Measurements from ENCODE around the gene PDPN.
"Not testable (repeated sequence)": the region's sequence is repeated elsewhere in the genome, so short reads cannot be mapped to it uniquely, and the experiment has no call there.

PDPN gene, protein sequence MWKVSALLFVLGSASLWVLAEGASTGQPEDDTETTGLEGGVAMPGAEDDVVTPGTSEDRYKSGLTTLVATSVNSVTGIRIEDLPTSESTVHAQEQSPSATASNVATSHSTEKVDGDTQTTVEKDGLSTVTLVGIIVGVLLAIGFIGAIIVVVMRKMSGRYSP

DNA sequence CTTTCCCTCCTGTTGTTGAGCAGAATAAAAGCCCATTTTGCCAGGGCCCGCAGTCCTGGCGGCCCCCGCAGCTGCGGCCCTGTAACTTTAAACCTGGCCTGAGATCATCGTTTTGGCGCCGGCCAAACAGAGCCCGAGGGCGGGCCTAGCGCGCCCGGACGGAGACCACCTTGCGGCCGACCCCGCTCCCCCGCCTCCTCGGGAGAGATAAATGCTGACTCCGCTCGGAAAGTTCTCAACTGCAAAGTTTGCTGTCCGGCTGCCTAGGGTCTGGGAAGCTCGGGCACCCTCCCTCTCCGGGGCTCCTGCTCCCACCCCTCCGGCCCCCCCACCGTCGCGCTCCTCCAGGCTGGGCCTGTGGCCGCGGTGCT, at the start of gene PDPN:
Gene PDPN, plus strand, starts transcription at position 238 of the 371 bp plus-strand sequence. CDS start 202 bp downstream, outside the sequence.
- no peak for DNase-seq (ENCODE audit: low read depth in 2 of 2)

DNA sequence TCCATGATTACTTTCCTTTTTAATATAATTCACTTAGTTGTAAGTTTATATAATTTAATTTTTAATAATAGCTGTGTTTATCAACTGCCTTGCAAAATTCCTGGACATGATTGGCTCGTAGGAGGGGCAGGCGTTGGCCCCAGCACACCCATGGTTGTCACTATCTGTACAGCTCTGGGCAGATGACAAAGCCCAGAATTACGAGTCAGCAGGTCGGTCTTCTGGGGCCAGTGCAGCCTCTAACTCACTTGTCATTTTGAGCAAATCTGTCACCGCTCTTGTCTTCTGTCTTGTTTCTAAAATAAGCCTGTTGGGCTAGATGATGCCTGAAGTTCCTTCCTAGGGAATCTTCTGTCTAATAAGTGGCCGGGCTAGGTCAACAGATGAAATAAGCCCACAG, 48.4 kb upstream of the PDPN start:
- DNase-seq (ENCODE audit: low read depth in 2 of 2), result no peak

DNA sequence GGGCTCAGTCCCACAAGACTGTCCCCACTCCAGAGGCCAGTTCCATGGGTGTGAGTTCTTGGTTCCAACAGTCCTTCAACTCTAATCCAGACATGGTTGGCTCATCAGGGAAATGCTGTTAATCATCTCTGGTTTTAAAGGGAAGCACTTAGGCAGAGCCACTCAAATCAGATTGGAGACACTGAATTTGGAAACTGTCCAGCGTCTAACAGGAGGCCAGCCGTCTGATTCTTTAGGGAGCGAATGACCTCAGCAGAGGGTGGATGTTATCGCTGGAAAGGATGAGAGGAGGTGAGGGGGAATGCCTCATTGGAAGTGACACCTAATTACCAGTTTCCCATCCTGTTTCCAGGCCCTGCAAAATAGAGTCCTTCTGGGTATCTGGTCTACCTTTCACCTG, 47.1 kb upstream of the PDPN start:
- DNase-seq (ENCODE audit: low read depth in 2 of 2), result no peak

DNA sequence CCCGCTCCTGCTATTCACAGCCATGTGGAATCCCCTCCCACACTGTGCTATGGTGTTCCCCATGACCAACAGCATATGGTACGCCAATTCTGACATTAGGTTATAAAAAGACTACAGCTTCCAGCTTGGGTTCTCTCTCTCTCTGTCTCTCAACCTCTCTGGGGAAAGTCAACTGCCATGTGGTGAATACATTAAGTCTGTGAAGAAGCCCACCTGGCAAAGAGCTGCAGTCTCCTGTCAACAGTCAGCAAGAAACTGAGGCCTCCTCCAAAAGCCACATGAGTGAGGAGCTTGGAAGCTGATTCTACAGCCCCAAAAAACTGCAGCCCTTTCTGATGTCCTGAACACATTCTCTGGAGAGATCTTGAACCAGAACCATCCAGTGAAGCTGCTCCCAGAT, 44.8 kb upstream of the PDPN start:
- no peak for DNase-seq (ENCODE audit: low read depth in 2 of 2)

- DNase-seq (ENCODE audit: low read depth in 2 of 2), result no peak
These were observed 43.9 kb upstream of the PDPN start for GRCh38 chr1:13539683-13540082.

- DNase-seq (ENCODE audit: low read depth in 2 of 2), result no peak
These were observed 42.8 kb upstream of the PDPN start for GRCh38 chr1:13540866-13541265.

DNA sequence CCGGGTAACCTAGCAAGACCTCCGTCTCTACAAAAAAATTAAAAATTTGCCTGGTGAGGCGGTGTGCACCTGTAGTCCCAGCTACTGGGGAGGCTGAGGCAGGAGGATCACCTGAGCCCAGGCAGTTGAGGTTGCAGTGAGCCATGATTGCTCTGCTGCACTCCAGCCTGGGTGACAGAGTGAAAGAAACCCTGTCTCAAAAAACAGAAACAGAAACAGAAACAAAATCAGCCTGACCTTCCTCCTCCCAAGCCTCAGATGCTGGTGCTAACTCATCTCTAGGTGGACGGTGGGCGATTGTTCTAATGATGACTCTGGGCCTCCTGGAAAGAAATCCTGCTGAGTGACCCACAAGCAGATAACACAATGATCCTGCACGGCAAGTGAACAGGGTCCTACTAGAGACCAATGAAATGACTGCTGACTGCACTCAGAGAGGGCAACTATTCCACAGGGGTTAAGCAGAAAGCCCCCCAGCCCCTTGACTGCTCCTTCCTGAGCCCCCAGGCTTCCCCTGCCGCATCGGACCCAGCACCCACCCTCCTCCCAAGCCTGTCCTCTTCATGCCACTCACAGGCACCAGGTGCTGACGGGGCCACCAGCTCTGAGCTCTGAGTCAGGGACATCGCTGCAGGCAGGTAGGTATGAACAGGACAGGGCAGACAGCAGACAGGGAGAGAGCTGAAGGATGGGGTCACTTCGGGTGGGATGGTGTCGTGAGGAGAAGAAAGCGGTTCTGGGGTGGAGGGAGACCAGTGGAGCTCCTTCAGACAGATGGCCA, 42.0 kb upstream of the PDPN start:
- DNase-seq (ENCODE audit: low read depth in 2 of 2), result no peak

GRCh38 chr1:13543451-13544220, 40.0 kb upstream of the PDPN start:
- DNase-seq (ENCODE audit: low read depth in 2 of 2), result no peak

DNA sequence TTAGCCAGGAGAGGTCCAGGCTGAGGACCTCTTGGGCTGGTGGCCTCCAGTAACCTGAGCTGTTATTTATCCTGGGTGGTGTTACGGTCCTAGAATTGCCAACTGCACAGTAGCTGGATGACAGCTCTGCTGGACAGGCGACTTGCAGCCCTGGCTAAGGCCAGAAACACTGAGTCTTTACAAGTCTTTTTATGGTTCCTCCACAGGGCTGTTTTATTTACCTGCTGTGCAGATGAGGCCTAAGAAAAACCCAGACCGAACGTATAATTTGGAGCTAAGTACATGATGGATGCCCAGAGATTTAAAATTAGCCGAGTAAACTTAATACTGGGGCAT, 39.4 kb upstream of the PDPN start:
- DNase-seq (ENCODE audit: low read depth in 2 of 2), result no peak

DNA sequence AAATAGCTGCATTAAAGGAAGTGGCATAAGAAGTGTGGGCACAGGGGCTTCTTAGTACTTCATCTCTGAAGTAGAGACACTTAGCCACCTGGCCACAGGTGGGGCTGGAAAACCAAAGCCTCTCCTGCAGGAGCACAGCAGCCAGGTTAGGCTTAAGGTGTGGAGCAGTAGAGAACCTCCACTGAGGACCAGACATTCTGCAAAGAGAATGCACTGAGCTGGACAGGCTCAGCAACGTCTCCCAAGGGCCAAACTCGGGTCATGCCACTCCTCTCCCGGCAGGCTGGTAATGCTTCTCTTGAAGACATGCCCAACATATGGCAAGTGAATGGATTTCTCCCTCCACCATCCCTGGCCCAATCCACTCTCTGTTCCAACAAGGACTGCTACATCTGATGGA, 36.8 kb upstream of the PDPN start:
- no peak for DNase-seq (ENCODE audit: low read depth in 2 of 2)

GRCh38 chr1:13548281-13548680, 35.4 kb upstream of the PDPN start:
- no peak for DNase-seq (ENCODE audit: low read depth in 2 of 2)

- DNase-seq (ENCODE audit: low read depth in 2 of 2), result no peak
These were observed 34.6 kb upstream of the PDPN start for GRCh38 chr1:13549021-13549420.

DNA sequence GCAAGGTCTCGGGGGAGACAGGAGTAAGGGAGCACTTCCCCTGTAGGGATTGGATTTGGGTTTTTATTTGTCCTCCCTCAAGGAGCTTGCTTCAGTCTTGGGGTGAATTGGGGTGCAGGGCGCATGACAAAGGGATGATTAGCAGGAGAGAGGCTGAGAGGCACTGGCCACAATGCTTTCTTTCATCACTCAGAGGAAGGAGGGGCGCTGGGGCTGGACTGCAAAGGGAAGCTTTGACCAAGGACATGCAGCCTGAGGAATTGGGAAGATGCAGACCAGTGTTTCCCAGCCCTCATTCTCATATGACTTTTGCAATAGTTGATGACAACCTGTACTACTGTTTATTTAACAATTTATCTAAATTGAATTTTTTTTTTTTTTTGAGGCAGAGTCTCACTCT, 34.1 kb upstream of the PDPN start:
- no peak for DNase-seq (ENCODE audit: low read depth in 2 of 2)

DNA sequence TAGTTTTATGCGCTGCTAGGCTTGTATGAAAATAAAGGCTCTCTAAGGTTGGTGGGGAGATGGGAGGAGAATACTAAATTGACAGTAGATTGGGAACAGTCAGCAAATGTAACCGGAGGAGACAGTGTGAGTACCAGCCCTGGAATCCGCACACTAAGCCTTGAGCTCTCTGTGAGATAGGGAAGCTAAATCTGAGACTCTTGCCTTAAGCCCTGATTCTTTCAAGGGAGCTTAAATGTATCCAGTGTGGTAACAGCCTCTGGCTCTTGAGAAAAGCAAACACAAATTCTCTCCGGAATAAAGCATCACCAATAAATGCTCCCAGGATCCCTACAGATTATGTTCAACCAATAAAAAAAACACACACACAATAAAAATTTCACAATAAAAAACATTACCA, 33.0 kb upstream of the PDPN start:
- no peak for DNase-seq (ENCODE audit: low read depth in 2 of 2)

- DNase-seq (ENCODE audit: low read depth in 2 of 2), result no peak
These were observed 28.8 kb upstream of the PDPN start for GRCh38 chr1:13554798-13555197.

GRCh38 chr1:13556224-13556764, 27.3 kb upstream of the PDPN start:
- DNase-seq (ENCODE audit: low read depth in 2 of 2), result no peak

- no peak for DNase-seq (ENCODE audit: low read depth in 2 of 2)
These were observed 23.1 kb upstream of the PDPN start for GRCh38 chr1:13560541-13560940.

DNA sequence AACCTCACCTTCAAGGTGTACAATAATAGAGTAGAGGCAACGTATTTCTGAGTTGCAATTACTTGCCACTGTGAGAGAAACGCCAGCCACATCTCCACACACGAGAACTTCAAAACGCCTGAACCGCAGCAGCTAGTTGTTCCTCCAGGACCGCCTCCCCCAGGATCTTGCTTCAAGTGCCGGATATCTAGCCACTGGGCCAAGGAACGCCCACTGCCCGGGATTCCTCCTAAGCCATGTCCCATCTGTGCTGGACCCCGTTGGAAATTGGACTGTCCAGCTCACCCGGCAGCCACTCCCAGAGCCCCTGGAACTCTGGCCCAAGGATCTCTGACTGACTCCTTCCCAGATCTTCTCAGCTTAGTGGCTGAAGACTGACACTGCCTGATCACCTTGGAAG, 20.7 kb upstream of the PDPN start:
- not testable (repeated sequence) for DNase-seq (ENCODE audit: low read depth in 2 of 2)

DNA sequence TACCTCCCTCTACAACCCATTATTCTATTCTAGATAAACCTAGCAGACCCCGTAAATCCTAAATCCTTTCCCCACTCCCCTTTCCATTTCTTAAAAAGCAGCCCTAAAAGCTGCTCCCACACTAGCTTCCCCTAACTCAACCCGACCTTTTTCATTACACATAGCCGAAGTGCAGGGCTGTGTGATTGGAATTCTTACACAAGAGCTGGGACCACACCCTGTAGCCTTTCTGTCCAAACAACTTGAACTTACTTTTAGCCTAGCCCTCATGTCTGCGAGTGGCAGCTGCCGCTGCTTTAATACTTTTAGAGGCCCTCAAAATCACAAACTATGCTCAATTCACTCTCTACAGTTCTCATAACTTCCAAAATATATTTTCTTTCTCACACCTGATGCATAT, 19.6 kb upstream of the PDPN start:
- no peak for DNase-seq (ENCODE audit: low read depth in 2 of 2)

GRCh38 chr1:13570435-13570834, 13.2 kb upstream of the PDPN start:
- not testable (repeated sequence) for DNase-seq (ENCODE audit: low read depth in 2 of 2)

DNA sequence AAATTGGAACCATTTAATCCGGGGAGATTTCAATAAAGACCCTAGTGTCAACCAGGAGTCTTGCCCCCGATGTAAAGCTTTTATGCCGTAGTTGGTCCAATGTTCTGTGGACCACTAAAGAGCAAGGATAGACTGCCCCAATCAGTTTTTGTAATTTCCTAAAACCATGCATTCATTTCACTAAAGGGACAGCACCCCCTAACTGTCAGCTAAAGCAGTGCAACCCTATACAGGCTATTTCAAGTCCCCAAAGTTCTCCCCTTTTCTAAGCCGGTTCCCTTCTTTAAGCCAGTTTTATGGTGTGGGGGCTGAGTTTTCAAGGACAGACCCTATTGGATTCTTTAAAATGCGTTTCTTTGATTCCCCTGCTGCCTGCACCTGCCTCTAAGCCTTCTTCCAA, 12.7 kb upstream of the PDPN start:
- no peak for DNase-seq (ENCODE audit: low read depth in 2 of 2)

DNA sequence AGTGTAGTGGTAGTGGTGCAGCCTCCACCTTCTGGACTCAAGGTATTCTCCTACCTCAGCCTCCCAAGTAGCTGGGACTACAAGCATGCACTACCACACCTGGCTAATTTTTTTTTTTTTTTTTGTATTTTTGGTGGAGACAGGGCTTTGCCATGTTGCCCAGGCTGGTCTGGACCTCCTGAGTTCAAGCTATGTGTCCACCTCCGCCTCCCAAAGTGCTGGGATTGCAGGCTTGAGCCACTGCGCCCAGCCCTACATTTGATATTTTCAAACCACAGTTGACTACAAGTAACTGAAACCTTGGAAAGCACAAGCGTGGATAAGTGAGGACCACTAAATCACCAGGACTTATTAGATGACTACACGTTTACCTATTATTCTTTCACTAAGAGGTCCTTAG, 10.0 kb upstream of the PDPN start:
- DNase-seq (ENCODE audit: low read depth in 2 of 2), result no peak

DNA sequence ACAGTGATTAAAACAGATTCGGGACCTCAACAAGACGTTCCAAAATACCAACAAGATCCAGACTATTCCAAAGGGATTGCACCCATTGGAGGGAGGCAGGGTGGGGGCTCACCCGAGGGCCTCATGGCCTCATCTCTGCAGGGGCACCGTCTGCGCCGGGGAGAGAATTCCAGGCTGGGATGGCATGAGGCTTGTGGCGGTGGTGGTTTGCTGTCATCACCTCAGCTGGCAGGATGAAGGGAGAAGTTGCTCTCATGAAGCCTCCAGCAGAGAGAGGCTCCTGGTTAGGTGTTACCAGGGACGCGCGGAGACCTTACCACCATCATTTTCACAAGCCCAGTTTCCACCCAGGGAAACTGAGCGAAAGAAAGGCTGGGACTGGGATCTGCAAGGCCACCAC, 6.7 kb upstream of the PDPN start:
- DNase-seq (ENCODE audit: low read depth in 2 of 2), result no peak
